Glomerular endothelial cell (primary cell): ENCODE results near the gene EXOC3L4. TPM values are rescaled to one million over a fixed set of nuclear protein-coding genes. Genes with fewer than 3 reads are reported as not detected.
A peak's percentile ranks its signal among the peaks of the same experiment; 100 is the strongest.
"Not testable (repeated sequence)": the region's sequence is repeated elsewhere in the genome, so short reads cannot be mapped to it uniquely, and the experiment has no call there.

Experiments used
- DNase-seq: peaks from one replicate; pipeline ENCODE4 v3.0.0-alpha.2; 2011; ENCODE audit warnings: low read depth, low spot score; ENCODE audit errors: extremely low read depth
- total RNA-seq: library from RNA; depleted of rRNA; stranded (reverse); fragments of >200 nt; gene quantifications from 2 replicates; pipeline ENCODE4 v1.2.3, GENCODE V29; 2015

EXOC3L4 gene
- total RNA-seq, 1 donor from 2014 or later: not detected

- no peak for DNase-seq
Observed at GRCh38 chr14:103118018-103118662, 23.6 kb downstream of the EXOC3L4 start.

- no peak for DNase-seq
Observed at GRCh38 chr14:103118663-103119404, 24.3 kb downstream of the EXOC3L4 start.

GRCh38 chr14:103119527-103119926, 25.0 kb downstream of the EXOC3L4 start:
- not testable (repeated sequence) for DNase-seq

- DNase-seq: no peak
Observed at GRCh38 chr14:103121121-103121845, 26.8 kb downstream of the EXOC3L4 start.

GRCh38 chr14:103121846-103122584, 27.5 kb downstream of the EXOC3L4 start:
- peak; percentile 60 for DNase-seq

GRCh38 chr14:103122585-103122946, 28.0 kb downstream of the EXOC3L4 start:
- no peak for DNase-seq

- DNase-seq: no peak
Observed at GRCh38 chr14:103122947-103123633, 28.6 kb downstream of the EXOC3L4 start, which contains the start of gene TNFAIP2. Gene TNFAIP2, plus strand, starts transcription at chr14:103123461. Its CDS starts 2,997 bp downstream, at chr14:103126458.

GRCh38 chr14:103123634-103124500, 29.3 kb downstream of the EXOC3L4 start:
- DNase-seq: no peak

- DNase-seq: no peak
Observed at GRCh38 chr14:103124501-103125001, 30.0 kb downstream of the EXOC3L4 start.

GRCh38 chr14:103125098-103126070, 30.9 kb downstream of the EXOC3L4 start:
- DNase-seq: no peak

- no peak for DNase-seq
Observed at GRCh38 chr14:103126088-103126872, 31.8 kb downstream of the EXOC3L4 start.

GRCh38 chr14:103126873-103127304, 32.4 kb downstream of the EXOC3L4 start:
- DNase-seq: no peak

- DNase-seq: no peak
Observed at GRCh38 chr14:103127356-103127755, 32.8 kb downstream of the EXOC3L4 start.

- DNase-seq: no peak
Observed at GRCh38 chr14:103127861-103128598, 33.5 kb downstream of the EXOC3L4 start.

GRCh38 chr14:103128631-103129300, 34.2 kb downstream of the EXOC3L4 start:
- no peak for DNase-seq
